Endothelial cell of umbilical vein (primary cell): ENCODE measurements around the gene ACSF3. TPM values are rescaled to one million over a fixed set of nuclear protein-coding genes. Genes with fewer than 3 reads are reported as not detected.

Experiments used
- BruUV-seq: library from RNA; stranded (reverse); fragments of 400-500 nt; replicated peaks from 2 replicates; lab custom pipeline; 2021; lab: Mats Ljungman, UMichigan
- CTCF ChIA-PET: fragments of 300-600, 350-600 bp; sonication (Branson Sonifier 250); formaldehyde crosslinking; loops from one replicate; lab custom pipeline; 2021; ENCODE audit warnings: antibody characterized with exemption, inconsistent platforms; lab: Charles Lee
- POLR2A ChIA-PET: fragments of 300-600, 350-600 bp; sonication (Branson Sonifier 250); formaldehyde crosslinking; loops from one replicate; lab custom pipeline; 2021; ENCODE audit warnings: antibody characterized with exemption, inconsistent platforms; lab: Charles Lee
- DNase-seq: peaks from one replicate; pipeline ENCODE4 v3.0.0-alpha.2; 2011; ENCODE audit warnings: low read depth, low spot score
- FAIRE-seq: peaks from 2 replicates; lab custom pipeline; 2011; peaks lifted over from hg19 to GRCh38; lab: Jason Lieb, UNC
- H2AFZ ChIP-seq: 2 replicates; pipeline ENCODE4 v1.6.0; 2012; ENCODE audit warnings: low read depth, low read length, control low read depth, inconsistent platforms
- H3K27ac ChIP-seq: 2 replicates; pipeline ENCODE4 v1.5.1; 2011; ENCODE audit warnings: low read depth, mild to moderate bottlenecking, control low read depth, low read length, moderate library complexity; ENCODE audit not compliant: insufficient read depth
- H3K27me3 ChIP-seq, 2 experiments: 2 replicates each; pipeline versions ENCODE4 v1.6.0 to v1.6.1; 2011; ENCODE audit warnings: low read length in 2 of 2, mixed read lengths in 1 of 2; ENCODE audit not compliant: control insufficient read depth in 2 of 2, insufficient read depth in 2 of 2
- H3K36me3 ChIP-seq, 2 experiments: 2 replicates in 1 of 2; 3 replicates in 1 of 2; pipeline ENCODE4 v1.5.1; 2011; ENCODE audit warnings: low read length in 2 of 2, mild to moderate bottlenecking in 1 of 2, moderate library complexity in 1 of 2; ENCODE audit not compliant: control insufficient read depth in 2 of 2, insufficient read depth in 2 of 2; ENCODE audit errors: extremely low read depth in 1 of 2
- H3K4me1 ChIP-seq: 3 replicates; pipeline ENCODE4 v1.5.1; 2011; ENCODE audit warnings: mild to moderate bottlenecking, low read length; ENCODE audit not compliant: control insufficient read depth, insufficient read depth; ENCODE audit errors: extremely low read depth
- H3K4me2 ChIP-seq: 2 replicates; pipeline ENCODE4 v1.6.1; 2011; ENCODE audit warnings: low read length, control low read depth, mixed read lengths; ENCODE audit not compliant: insufficient read depth
- H3K4me3 ChIP-seq, 3 experiments: fragments of 200-600 bp in 1 of 3; sonication (generic), shearing (Covaris generic) in 1 of 3; replicated peaks in 1 of 3; 2 replicates each; pipeline ENCODE4 v1.5.1; 2011 to 2016; ENCODE audit warnings: control low read depth in 3 of 3, low read length in 3 of 3, mild to moderate bottlenecking in 2 of 3, inconsistent platforms in 1 of 3, low read depth in 1 of 3, moderate library complexity in 1 of 3; ENCODE audit not compliant: insufficient read depth in 1 of 3
- H3K79me2 ChIP-seq: 2 replicates; pipeline ENCODE4 v1.6.0; 2012; ENCODE audit warnings: low read length, inconsistent platforms; ENCODE audit not compliant: control insufficient read depth, insufficient read depth
- H3K9ac ChIP-seq: replicated peaks from 2 replicates; pipeline ENCODE3; 2011; ENCODE audit warnings: low read length, control low read depth; ENCODE audit not compliant: insufficient read depth; ENCODE audit errors: extremely low read depth
- H3K9me1 ChIP-seq: replicated peaks from 3 replicates; pipeline ENCODE4 v1.6.0; 2011; ENCODE audit warnings: mild to moderate bottlenecking, low read length; ENCODE audit not compliant: control insufficient read depth, insufficient read depth; ENCODE audit errors: extremely low read depth
- H3K9me3 ChIP-seq: replicated peaks from 2 replicates; pipeline ENCODE4 v1.5.1; 2012; ENCODE audit warnings: low read length, inconsistent platforms; ENCODE audit not compliant: control insufficient read depth, insufficient read depth
- H4K20me1 ChIP-seq: replicated peaks from 2 replicates; pipeline ENCODE3; 2011; ENCODE audit warnings: mild to moderate bottlenecking, low read length; ENCODE audit not compliant: control insufficient read depth, insufficient read depth; ENCODE audit errors: extremely low read depth
- CTCF ChIP-seq, 2 donors: IDR thresholded peaks; 1 replicate in 1 of 2; 2 replicates in 1 of 2; pipeline ENCODE4 v1.5.1; 2011; ENCODE audit warnings: low read length in 2 of 2, mild to moderate bottlenecking in 2 of 2, moderate library complexity in 2 of 2, control low read depth in 1 of 2, inconsistent platforms in 1 of 2, low read depth in 1 of 2; ENCODE audit not compliant: insufficient read depth in 1 of 2; ENCODE audit errors: extremely low read depth in 1 of 2
- EZH2 ChIP-seq: IDR thresholded peaks from 2 replicates; pipeline ENCODE4 v1.6.1; 2012; ENCODE audit warnings: borderline replicate concordance, low read depth, mild to moderate bottlenecking, moderate library complexity, low read length, inconsistent platforms; ENCODE audit not compliant: severe bottlenecking
- FOS ChIP-seq: IDR thresholded peaks from 2 replicates; pipeline ENCODE4 v1.6.1; 2011; ENCODE audit warnings: mild to moderate bottlenecking, low read length, moderate library complexity, borderline replicate concordance; ENCODE audit not compliant: insufficient read depth
- GATA2 ChIP-seq: IDR thresholded peaks from 2 replicates; pipeline ENCODE4 v1.7.0; 2011; ENCODE audit warnings: low read depth, mild to moderate bottlenecking, moderate library complexity, mixed read lengths, low read length; ENCODE audit not compliant: insufficient read length, insufficient read depth
- JUN ChIP-seq: IDR thresholded peaks from 2 replicates; pipeline ENCODE4 v1.6.1; 2011; ENCODE audit warnings: borderline replicate concordance, low read depth; ENCODE audit not compliant: insufficient read length, insufficient read depth
- MYC ChIP-seq: IDR thresholded peaks from one replicate; pipeline ENCODE4 v1.6.1; 2011; ENCODE audit warnings: mild to moderate bottlenecking, low read depth, low read length
- POLR2A ChIP-seq: IDR thresholded peaks from 2 replicates; pipeline ENCODE4 v1.6.1; 2012; ENCODE audit warnings: low read depth, mild to moderate bottlenecking, control low read depth, low read length
- POLR2AphosphoS5 ChIP-seq: IDR thresholded peaks from 2 replicates; pipeline ENCODE4 v1.6.1; 2012; ENCODE audit warnings: low read depth, mild to moderate bottlenecking, control low read depth, low read length, moderate library complexity; ENCODE audit not compliant: insufficient read depth
- dilution Hi-C: fragments of 300-500 bp; cut with MboI; formaldehyde crosslinking; loops from one replicate; pipeline ENCODE4 v1.15.0; 2019; ENCODE audit warnings: low sequenced_read_pairs; ENCODE audit not compliant: extremely low pct_ligation_motif_present
- intact Hi-C: fragments of 100-400 bp; cut with micrococcal nuclease; formaldehyde crosslinking; loops from one replicate; pipeline ENCODE4 v1.10.0; 2022
- polyA plus RNA-seq, 4 experiments: library from polyadenylated mRNA; depleted of rRNA in 3 of 4; stranded (reverse) in 3 of 4; unstranded in 1 of 4; fragments of >200 nt; gene quantifications; 2 replicates each; pipeline versions ENCODE4 v1.2.1 to v1.2.3, GENCODE V29; 2011 to 2012; ENCODE audit warnings: missing spikeins in 1 of 4
- total RNA-seq: library from RNA; stranded (reverse); gene quantifications from 2 replicates; pipeline ENCODE4 v1.2.3, GENCODE V29; 2021
- TF ChIP-seq, protein P1 (sequence below): IDR thresholded peaks from 2 replicates; pipeline ENCODE4 v1.6.1; 2011; ENCODE audit not compliant: insufficient read depth, insufficient read length

The ACSF3 gene
- total and polyA plus RNA-seq, 2 donors (not counting 3 experiments of a cell fraction or from before 2014, with no cell fraction given) = 18.6 to 33.2 TPM

DNA sequence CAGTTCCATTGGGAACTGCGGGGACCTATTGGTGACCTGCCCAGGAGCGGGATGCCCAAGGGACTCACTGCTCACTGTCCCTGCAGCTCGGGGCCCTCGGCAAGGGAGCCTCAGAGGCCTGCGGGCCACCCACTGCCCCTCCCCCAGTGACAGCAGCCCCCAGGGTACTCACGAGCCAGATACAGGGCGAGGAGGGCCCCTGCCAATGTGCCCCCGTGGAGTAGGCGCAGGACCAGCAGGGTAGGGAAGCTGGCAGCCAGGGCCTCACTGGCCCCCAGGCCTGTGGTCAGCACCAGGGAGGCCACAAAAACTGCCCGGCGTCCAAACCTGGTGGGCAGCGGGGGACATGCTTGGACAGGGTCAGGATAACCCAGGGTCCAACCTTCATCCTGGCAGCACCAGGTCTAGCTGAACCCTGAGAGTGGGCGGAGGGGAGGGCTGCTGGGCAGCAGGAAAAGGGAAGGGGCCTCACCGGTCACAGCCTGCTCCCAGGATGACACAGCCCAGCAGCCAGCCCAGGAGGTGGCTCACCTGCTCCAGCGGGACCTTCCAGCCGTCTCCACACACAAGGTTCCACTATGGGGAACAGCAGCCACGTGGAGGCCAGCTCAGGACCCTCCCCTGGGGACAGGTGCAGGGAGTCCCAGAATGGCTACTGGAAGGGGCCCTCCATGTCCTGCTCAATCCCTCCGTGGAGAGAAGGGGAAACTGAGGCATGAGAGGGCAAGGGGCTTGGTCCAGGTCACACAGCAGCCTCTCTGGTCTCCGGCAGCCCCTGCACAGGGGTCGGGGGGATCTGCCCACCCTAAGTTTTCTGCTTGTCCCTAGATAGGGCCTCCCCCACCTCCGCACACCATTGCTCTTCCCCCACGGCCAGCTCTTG, 105.8 kb downstream of the ACSF3 start:
- Histone ChIP-seq H3K79me2 (no peaks in the 10 kb centered on the region), H3K36me3 (no peaks in the 10 kb centered on the region), H3K9ac (no peak overlapping the region), H3K4me1 (no peaks in the 10 kb centered on the region), H2AFZ (no peak overlapping the region), H3K4me2 (no peak overlapping the region), H3K4me3 (no peak overlapping the region), H3K9me3 (no peaks in the 10 kb centered on the region), H4K20me1 (no peaks in the 10 kb centered on the region), H3K27me3 (peaks cover 20 to 34% of the 10 kb centered on the region in 2 experiments), H3K9me1 (no peaks in the 10 kb centered on the region), H3K27ac (no peak overlapping the region)
- POLR2A ChIA-PET = no interaction called here
- no peak for DNase-seq
- intact Hi-C loops (no loop called here), dilution Hi-C loops (no loop called here)
- no TSS peak for BruUV-seq
- CTCF ChIA-PET = no interaction called here
- FAIRE-seq = no peak
- TF ChIP-seq GATA2 (no peak), POLR2A (no peak), MYC (no peak), JUN (no peak), FOS (no peak), CTCF (IDR thresholded peaks at IDR 0.05; ENCODE audit: extremely low read depth in 1 of 2, insufficient read depth in 1 of 2, low read depth in 1 of 2, low read length in 2 of 2) (no peak), EZH2 (no peak), POLR2AphosphoS5 (no peak)
- TF ChIP-seq, protein P1, sequence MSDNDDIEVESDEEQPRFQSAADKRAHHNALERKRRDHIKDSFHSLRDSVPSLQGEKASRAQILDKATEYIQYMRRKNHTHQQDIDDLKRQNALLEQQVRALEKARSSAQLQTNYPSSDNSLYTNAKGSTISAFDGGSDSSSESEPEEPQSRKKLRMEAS = no peak
